GM18511 (cell line): ENCODE measurements around the gene SKIC2.
"Not testable (repeated sequence)": the region's sequence is repeated elsewhere in the genome, so short reads cannot be mapped to it uniquely, and the experiment has no call there.

Source experiments
- ATAC-seq: cut with Tn5 transposase; IDR thresholded peaks from one replicate; pipeline ENCODE4 v1.9.1; 2021; ENCODE audit warnings: mild to moderate bottlenecking, moderate library complexity; ENCODE audit not compliant: unreplicated experiment

SKIC2 gene

DNA sequence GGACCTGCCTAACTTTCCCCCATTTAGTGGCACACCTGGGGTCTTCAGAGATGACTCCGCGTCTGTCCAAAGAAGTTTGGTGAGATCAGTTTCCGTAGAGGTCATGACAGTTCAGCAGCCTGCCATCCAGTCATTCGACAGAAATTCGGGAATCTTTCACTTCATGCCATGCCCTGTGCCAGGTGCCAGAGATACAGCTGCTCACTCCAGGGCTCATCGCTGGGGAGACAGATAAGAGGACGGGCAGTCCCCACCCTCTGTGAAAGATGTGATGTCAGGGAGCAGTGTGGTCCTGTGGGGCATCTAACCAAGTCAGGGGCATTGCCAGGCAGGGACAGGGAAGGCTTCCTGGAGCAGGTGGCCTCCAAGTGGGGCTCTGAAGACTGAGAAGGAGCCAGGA is 44.3 kb downstream of the SKIC2 start:
- not testable (repeated sequence) for ATAC-seq

DNA sequence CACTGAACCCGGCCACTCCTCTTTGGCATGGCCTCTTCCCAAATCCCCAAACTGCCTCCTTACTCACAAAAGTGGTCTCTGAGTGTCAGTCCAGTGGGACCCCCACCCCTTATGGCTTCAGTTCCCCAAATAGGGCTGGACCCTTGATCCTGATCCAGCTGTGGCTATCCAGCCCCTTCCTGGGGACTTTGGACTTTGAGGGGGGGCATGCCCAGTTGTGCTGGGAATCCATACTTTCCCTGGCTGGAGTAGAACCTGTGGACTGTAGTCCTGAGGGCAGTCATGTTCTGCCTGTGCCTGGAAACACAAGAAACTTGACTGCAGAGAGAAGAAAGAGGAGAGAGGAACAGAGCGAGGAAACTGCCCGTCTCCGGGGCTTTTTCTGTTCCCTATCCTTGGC is 45.4 kb downstream of the SKIC2 start:
- not testable (repeated sequence) for ATAC-seq

DNA sequence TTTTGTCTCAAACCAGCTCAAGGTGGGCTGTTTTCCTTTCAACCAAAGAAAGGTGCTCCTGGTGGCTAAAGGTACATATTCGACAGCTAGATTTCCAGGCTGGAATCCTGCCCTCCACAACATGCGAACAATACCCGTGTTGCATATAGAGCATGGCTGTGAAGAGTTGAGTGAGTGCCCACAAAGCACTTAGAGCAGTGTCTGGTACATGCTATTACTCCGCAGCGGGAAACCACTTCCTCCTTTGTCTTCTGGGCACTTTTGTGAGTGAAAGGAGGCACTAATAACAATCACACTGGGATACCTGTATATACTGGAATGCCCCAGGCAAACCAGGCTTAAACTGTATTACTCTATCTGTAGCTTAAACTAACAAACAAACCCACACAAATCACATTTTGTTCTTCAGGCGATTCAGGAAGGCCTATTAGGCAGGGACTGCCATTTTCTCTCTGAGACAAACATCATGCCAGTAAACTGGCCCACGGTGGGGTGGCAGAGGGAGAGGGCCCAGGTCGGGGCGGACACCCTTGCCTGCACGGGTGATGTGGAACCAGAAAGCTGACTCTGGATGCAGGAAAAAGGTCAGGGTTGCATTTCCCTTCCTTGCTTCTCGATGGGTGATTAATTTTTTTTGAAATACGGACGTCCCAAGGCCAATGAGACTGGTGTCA is 46.0 kb downstream of the SKIC2 start:
- ATAC-seq, result not testable (repeated sequence)

DNA sequence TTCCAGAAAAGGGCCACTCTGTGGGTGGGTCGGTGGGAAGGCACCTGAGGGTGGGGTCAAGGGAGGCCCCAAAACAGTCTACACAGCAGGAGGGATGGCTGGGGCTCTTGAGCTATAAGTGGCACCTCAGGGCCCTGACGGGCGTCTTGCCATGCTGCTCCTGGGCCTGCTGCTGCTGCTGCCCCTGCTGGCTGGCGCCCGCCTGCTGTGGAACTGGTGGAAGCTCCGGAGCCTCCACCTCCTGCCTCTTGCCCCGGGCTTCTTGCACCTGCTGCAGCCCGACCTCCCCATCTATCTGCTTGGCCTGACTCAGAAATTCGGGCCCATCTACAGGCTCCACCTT is 46.5 kb downstream of the SKIC2 start:
- not testable (repeated sequence) for ATAC-seq

DNA sequence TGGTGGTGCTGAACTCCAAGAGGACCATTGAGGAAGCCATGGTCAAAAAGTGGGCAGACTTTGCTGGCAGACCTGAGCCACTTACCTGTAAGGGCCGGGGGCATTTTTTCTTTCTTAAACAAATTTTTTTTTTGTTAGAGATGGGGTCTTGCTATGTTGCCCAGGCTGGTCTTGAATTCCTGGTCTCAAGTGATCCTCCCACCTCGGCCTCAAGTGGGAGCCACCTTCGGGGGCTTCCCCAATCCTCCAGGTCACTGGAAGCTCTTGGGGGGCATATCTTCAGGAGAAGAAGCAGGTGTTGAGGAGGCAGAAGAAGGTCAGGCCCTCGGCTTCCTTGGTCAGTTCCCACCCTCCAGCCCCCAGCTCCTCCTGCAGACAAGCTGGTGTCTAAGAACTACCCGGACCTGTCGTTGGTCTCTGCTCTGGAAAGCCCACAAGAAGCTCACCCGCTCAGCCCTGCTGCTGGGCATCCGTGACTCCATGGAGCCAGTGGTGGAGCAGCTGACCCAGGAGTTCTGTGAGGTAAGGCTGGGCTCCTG is 47.1 kb downstream of the SKIC2 start:
- ATAC-seq, result not testable (repeated sequence)

DNA sequence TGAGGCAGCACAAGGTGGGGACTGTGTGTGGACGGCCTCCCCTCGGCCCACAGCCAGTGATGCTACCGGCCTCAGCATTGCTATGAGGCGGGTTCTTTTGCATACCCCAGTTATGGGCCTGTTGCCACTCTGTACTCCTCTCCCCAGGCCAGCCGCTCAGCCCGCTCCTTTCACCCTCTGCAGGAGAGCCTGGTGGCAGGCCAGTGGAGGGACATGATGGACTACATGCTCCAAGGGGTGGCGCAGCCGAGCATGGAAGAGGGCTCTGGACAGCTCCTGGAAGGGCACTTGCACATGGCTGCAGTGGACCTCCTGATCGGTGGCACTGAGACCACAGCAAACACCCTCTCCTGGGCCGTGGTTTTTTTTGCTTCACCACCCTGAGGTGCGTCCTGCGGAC is 48.1 kb downstream of the SKIC2 start:
- not testable (repeated sequence) for ATAC-seq

DNA sequence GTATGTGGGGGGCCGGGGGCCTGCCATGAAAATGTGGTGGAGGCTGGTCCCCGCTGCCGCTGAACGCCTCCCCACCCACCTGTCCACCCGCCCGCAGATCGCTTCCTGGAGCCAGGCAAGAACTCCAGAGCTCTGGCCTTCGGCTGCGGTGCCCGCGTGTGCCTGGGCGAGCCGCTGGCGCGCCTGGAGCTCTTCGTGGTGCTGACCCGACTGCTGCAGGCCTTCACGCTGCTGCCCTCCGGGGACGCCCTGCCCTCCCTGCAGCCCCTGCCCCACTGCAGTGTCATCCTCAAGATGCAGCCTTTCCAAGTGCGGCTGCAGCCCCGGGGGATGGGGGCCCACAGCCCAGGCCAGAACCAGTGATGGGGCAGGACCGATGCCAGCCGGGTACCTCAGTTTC is 49.1 kb downstream of the SKIC2 start:
- not testable (repeated sequence) for ATAC-seq

DNA sequence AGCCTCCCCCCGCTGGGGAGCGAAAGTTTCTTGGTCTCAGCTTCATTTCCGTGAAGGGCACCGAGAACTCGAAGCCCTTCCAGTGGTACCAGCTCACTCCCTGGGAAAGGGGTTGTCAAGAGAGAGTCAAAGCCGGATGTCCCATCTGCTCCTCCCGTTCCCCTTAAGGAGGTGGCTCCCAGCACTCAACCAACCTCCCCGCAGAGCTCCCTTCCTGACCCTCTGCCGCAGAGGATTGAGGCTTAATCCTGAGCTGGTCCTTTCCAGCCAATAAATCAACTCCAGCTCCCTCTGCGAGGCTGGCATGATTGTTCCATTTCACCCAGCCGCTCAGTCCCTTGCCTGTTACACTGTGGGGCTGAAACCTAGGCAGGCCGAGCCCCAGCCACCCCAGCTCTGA is 49.6 kb downstream of the SKIC2 start:
- ATAC-seq, result not testable (repeated sequence)

DNA sequence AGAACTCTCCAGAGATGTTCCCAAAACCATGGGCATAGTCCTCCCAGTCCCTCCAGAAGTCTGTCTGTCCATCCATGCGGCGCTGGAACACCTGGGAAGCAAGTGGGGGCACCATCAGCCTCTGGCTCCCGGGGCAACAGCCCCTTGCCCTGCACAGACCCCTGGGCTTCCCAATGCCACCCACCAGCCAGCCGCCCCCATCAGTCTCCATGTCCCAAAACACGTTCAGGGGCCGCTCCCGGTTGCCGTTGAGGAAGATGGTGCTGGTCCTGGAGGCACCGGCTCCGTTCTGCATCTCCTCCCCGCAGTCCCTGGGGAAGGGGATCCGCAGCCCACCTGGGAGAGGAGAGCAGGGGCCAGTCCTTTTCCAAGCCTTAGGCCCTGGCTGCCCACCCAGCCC is 50.6 kb downstream of the SKIC2 start:
- not testable (repeated sequence) for ATAC-seq

DNA sequence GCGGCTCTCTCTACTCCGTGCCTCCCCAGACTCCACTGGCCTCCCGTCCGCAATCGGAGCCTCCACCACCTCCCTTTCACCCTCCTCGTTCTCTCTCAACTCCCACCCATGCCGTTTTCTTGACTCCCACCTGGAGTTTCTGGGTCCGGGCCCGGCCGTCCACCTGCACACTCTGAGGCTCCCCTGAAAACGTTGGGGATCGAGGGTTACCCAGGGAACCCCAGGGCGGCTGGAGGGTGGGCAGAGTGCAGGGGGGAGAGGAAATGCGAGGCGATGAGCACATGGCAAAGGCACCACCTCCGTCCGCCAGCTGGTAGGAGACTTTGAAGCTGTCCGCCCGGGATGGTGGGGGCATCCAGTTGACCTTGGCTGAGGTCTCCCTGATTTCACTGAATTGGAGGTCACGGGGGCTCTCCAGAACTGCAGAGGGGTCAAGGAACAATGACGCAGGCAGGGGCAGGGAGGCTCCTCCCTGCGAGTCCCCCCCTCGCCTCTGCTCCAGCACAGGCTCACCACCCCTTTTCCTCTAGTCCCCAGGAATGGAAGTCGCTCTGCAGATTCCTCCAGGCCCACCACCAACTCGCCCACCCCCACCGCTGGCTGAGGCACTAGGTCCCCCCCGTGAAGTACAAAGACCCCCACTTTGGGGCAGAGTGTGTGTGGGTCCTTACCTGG is 52.0 kb downstream of the SKIC2 start:
- not testable (repeated sequence) for ATAC-seq

DNA sequence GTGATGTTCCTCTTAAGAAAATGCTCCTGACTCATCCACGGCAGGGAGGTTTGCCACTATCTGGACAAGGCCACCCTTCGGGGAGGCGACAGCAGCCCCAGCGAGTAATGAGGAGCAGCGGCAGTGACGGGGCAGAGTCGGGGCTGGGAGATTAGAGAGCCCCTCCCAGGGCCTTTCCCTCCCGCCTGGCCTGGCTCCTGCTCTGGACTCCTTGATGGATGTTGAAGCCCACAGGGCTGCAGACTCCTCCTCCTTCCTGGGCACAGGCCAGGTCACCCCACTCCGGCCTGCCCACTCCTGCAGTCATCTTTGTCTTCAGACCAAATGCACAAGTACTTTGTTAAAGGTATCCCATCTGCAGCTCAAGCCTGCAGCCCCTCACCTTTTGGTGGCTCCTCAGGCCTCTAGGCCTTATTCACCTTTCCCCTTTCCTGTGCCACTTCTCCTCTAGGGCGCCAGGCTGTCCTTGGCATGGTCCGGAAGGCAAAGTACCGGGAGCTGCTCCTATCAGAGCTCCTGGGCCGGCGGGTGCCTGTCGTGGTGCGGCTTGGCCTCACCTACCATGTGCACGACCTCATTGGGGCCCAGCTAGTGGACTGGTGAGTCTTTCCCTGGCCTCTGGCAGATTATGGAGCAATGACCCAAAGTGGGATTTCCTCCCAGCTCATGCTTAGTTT is 54.1 kb downstream of the SKIC2 start:
- not testable (repeated sequence) for ATAC-seq

DNA sequence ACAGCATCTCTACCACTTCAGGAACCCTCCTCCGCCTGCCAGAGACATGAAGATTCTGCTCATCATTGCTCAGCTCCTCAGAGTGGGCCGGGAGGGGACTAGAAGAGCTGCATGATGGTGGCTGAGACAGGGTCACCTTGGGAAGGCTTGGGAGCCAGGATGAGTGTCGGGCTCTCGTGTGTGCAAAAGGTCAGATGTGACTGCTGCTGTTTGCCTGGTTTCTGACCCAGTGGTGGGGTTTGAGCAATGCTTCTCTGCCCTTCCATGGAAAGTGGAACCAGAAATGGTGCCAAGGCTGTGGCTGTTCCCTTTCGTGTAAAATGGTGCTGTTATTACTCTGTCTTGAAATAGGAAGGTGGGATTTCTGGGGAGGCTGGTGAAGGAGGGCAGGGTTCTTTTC is 54.8 kb downstream of the SKIC2 start:
- ATAC-seq, result not testable (repeated sequence)

DNA sequence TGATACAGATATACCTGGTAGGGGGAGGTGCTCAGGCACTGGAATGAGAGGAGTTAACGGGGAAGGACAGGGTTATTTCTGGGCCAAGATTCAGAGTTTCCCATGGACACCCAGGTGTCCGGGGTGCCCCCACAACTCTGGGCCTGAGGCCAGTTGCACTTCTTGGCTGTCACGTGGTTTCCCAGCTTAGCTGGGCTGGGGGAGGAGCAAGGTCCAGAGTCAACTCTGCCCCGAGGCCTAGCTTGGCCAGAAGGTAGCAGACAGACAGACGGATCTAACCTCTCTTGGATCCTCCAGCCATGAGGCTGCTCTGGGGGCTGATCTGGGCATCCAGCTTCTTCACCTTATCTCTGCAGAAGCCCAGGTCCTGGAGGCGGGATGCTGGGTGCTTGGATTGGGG is 55.6 kb downstream of the SKIC2 start, which contains the start of gene C4B:
Gene C4B, plus strand, starts transcription at position 249 of the 400 bp plus-strand sequence. Its CDS starts 51 bp downstream, at position 300.
- not testable (repeated sequence) for ATAC-seq
